H1 (cell line): ENCODE results near the gene TBCEL. TPM values are rescaled to one million over a fixed set of nuclear protein-coding genes. Genes with fewer than 3 reads are reported as not detected.

Source experiments
- CTCF ChIA-PET: fragments of 300-600 bp; sonication (Branson Sonifier 250); formaldehyde crosslinking; loops from one replicate; lab custom pipeline; 2021; ENCODE audit not compliant: partially characterized antibody; lab: Charles Lee
- POLR2A ChIA-PET: fragments of 300-600 bp; sonication (Branson Sonifier 250); formaldehyde crosslinking; loops from one replicate; lab custom pipeline; 2021; ENCODE audit warnings: inconsistent platforms; ENCODE audit not compliant: partially characterized antibody; lab: Charles Lee
- DNase-seq, 2 experiments: peaks; one replicate each; pipeline versions ENCODE4 v3.0.0 to v3.0.0-alpha.2; 2010 to 2022; ENCODE audit warnings: low spot score in 2 of 2, low read depth in 1 of 2, mixed read lengths in 1 of 2
- FAIRE-seq: peaks from 2 replicates; lab custom pipeline; 2011; peaks lifted over from hg19 to GRCh38; lab: Jason Lieb, UNC
- H2AFZ ChIP-seq: 2 replicates; pipeline ENCODE4 v1.8.1; 2012; ENCODE audit warnings: low read length, inconsistent platforms
- H2AK5ac ChIP-seq: 2 replicates; pipeline ENCODE4 v1.6.1; 2013; ENCODE audit warnings: low read depth, low read length
- H2BK120ac ChIP-seq: replicated peaks from 2 replicates; pipeline ENCODE3; 2013; ENCODE audit warnings: low read depth, low read length, inconsistent platforms
- H2BK12ac ChIP-seq: 2 replicates; pipeline ENCODE4 v1.6.1; 2013; ENCODE audit warnings: low read depth, low read length
- H2BK15ac ChIP-seq: 2 replicates; pipeline ENCODE4 v1.6.1; 2013; ENCODE audit warnings: low read length
- H2BK20ac ChIP-seq: 2 replicates; pipeline ENCODE4 v1.6.1; 2013; ENCODE audit warnings: low read length
- H2BK5ac ChIP-seq: 2 replicates; pipeline ENCODE4 v1.6.1; 2013; ENCODE audit warnings: low read depth, low read length
- H3K14ac ChIP-seq: 2 replicates; pipeline ENCODE4 v1.6.1; 2013; ENCODE audit warnings: inconsistent platforms; ENCODE audit not compliant: insufficient read length
- H3K18ac ChIP-seq: 2 replicates; pipeline ENCODE4 v1.6.1; 2013; ENCODE audit warnings: low read length; ENCODE audit errors: extremely low read depth
- H3K23ac ChIP-seq: 2 replicates; pipeline ENCODE4 v1.6.1; 2013; ENCODE audit warnings: inconsistent platforms; ENCODE audit not compliant: insufficient read length
- H3K23me2 ChIP-seq: 2 replicates; pipeline ENCODE4 v1.6.1; 2013; ENCODE audit warnings: low read depth, low read length
- H3K27ac ChIP-seq: 2 replicates; pipeline ENCODE4 v1.6.1; 2011; ENCODE audit warnings: low read depth, low read length, inconsistent platforms
- H3K27me3 ChIP-seq, 4 experiments: replicated peaks in 1 of 4; 1 replicate in 1 of 4; 2 replicates in 3 of 4; pipeline versions ENCODE4 v1.6.1 to v1.8.1; 2011 to 2013; ENCODE audit warnings: low read length in 3 of 4, mild to moderate bottlenecking in 3 of 4, inconsistent platforms in 2 of 4, mixed read lengths in 2 of 4, moderate library complexity in 1 of 4; ENCODE audit not compliant: control insufficient read depth in 3 of 4, insufficient read depth in 3 of 4; ENCODE audit errors: extremely low read depth in 1 of 4
- H3K36me3 ChIP-seq, 4 experiments: 2 replicates each; pipeline versions ENCODE4 v1.6.1 to v1.8.1; 2011 to 2013; ENCODE audit warnings: mild to moderate bottlenecking in 4 of 4, low read length in 3 of 4, moderate library complexity in 2 of 4, control low read depth in 1 of 4, inconsistent platforms in 1 of 4; ENCODE audit not compliant: insufficient read depth in 4 of 4, control insufficient read depth in 2 of 4
- H3K4ac ChIP-seq: replicated peaks from 2 replicates; pipeline ENCODE3; 2013; ENCODE audit warnings: low read length, low read depth, mixed read lengths, inconsistent platforms; ENCODE audit not compliant: insufficient read length
- H3K4me1 ChIP-seq, 4 experiments: replicated peaks in 1 of 4; 1 replicate in 1 of 4; 2 replicates in 3 of 4; pipeline versions ENCODE4 v1.6.1 to v1.8.1; 2011 to 2013; ENCODE audit warnings: low read length in 3 of 4, inconsistent platforms in 2 of 4, mixed read lengths in 1 of 4; ENCODE audit not compliant: insufficient read depth in 4 of 4, control insufficient read depth in 3 of 4
- H3K4me2 ChIP-seq, 2 experiments: 2 replicates each; pipeline versions ENCODE4 v1.6.1 to v1.8.1; 2011 to 2013; ENCODE audit warnings: low read depth in 2 of 2, low read length in 2 of 2, control low read depth in 1 of 2, inconsistent platforms in 1 of 2, mild to moderate bottlenecking in 1 of 2; ENCODE audit not compliant: insufficient read depth in 1 of 2
- H3K4me3 ChIP-seq, 4 experiments: fragments of 200-600, 300-600 bp in 1 of 4; sonication (generic), shearing (Covaris generic), sonication (Bioruptor Twin) in 1 of 4; 2 replicates each; pipeline versions ENCODE4 v1.5.1 to v1.8.1; 2011 to 2016; ENCODE audit warnings: low read length in 4 of 4, low read depth in 3 of 4, control low read depth in 2 of 4, inconsistent platforms in 2 of 4, mild to moderate bottlenecking in 2 of 4, mixed read lengths in 1 of 4, moderate library complexity in 1 of 4; ENCODE audit not compliant: insufficient read depth in 2 of 4; ENCODE audit errors: extremely low read depth in 1 of 4
- H3K56ac ChIP-seq: replicated peaks from 2 replicates; pipeline ENCODE3; 2013; ENCODE audit warnings: low read depth, mild to moderate bottlenecking, mixed read lengths, low read length, inconsistent platforms; ENCODE audit not compliant: insufficient read length
- H3K79me1 ChIP-seq: 2 replicates; pipeline ENCODE4 v1.6.1; 2013; ENCODE audit warnings: low read depth, low read length, control low read depth
- H3K79me2 ChIP-seq, 2 experiments: 2 replicates each; pipeline versions ENCODE4 v1.6.1 to v1.8.1; 2012 to 2013; ENCODE audit warnings: low read length in 2 of 2, mild to moderate bottlenecking in 2 of 2, inconsistent platforms in 1 of 2; ENCODE audit not compliant: insufficient read depth in 2 of 2, control insufficient read depth in 1 of 2
- H3K9ac ChIP-seq, 4 experiments: replicated peaks in 1 of 4; 1 replicate in 1 of 4; 2 replicates in 3 of 4; pipeline versions ENCODE4 v1.6.1 to v1.8.1; 2011 to 2013; ENCODE audit warnings: low read depth in 3 of 4, low read length in 3 of 4, control low read depth in 2 of 4, mild to moderate bottlenecking in 2 of 4, moderate library complexity in 2 of 4, inconsistent platforms in 1 of 4; ENCODE audit errors: extremely low read depth in 1 of 4
- H3K9me3 ChIP-seq, 2 experiments: 2 replicates each; pipeline versions ENCODE4 v1.6.1 to v1.8.1; 2012 to 2013; ENCODE audit warnings: mild to moderate bottlenecking in 2 of 2, moderate library complexity in 2 of 2, control low read depth in 1 of 2, inconsistent platforms in 1 of 2, low read depth in 1 of 2, low read length in 1 of 2, mixed read lengths in 1 of 2; ENCODE audit not compliant: insufficient read depth in 2 of 2
- H4K20me1 ChIP-seq, 2 experiments: replicated peaks in 1 of 2; 2 replicates each; pipeline versions ENCODE3 to v1.8.1; 2011 to 2013; ENCODE audit warnings: inconsistent platforms in 2 of 2, low read length in 2 of 2, mild to moderate bottlenecking in 1 of 2; ENCODE audit not compliant: insufficient read depth in 2 of 2, control insufficient read depth in 1 of 2
- H4K5ac ChIP-seq: 2 replicates; pipeline ENCODE4 v1.6.1; 2013; ENCODE audit warnings: low read length, low read depth, mixed read lengths, inconsistent platforms; ENCODE audit not compliant: insufficient read length
- H4K8ac ChIP-seq: 2 replicates; pipeline ENCODE4 v1.8.0; 2013; ENCODE audit warnings: mild to moderate bottlenecking, moderate library complexity, low read length, inconsistent platforms; ENCODE audit not compliant: insufficient read depth; ENCODE audit errors: extremely low read depth
- H4K91ac ChIP-seq: replicated peaks from 2 replicates; pipeline ENCODE3; 2013; ENCODE audit warnings: low read length, mixed read lengths, inconsistent platforms; ENCODE audit not compliant: insufficient read length
- CTCF ChIP-seq, 3 experiments: IDR thresholded peaks; 1 replicate in 2 of 3; 2 replicates in 1 of 3; pipeline versions ENCODE4 v1.5.1 to v1.6.1; 2011; ENCODE audit warnings: low read length in 3 of 3, mild to moderate bottlenecking in 3 of 3, inconsistent platforms in 2 of 3, low read depth in 1 of 3, moderate library complexity in 1 of 3; ENCODE audit not compliant: insufficient read depth in 1 of 3; ENCODE audit errors: control extremely low read depth in 1 of 3
- KDM5A ChIP-seq: fragments of 200-600 bp; IDR thresholded peaks from 2 replicates; pipeline ENCODE4 v1.7.1; 2012; ENCODE audit warnings: mild to moderate bottlenecking, low read length, inconsistent platforms, mixed read lengths
- NRF1 ChIP-seq: IDR thresholded peaks from 2 replicates; pipeline ENCODE4 v1.6.1; 2011; ENCODE audit warnings: mild to moderate bottlenecking, low read depth, low read length, improper control_type of control experiment
- RNF2 ChIP-seq: fragments of 200-900, 300-1000 bp; sonication (generic); IDR thresholded peaks from 2 replicates; pipeline ENCODE4 v1.7.1; 2016; ENCODE audit warnings: borderline replicate concordance, low read depth, mild to moderate bottlenecking, antibody characterized with exemption, low read length; ENCODE audit not compliant: poor library complexity, severe bottlenecking; ENCODE audit errors: missing control alignments
- SP4 ChIP-seq: IDR thresholded peaks from 2 replicates; pipeline ENCODE4 v1.6.1; 2012; ENCODE audit warnings: low read length, inconsistent platforms
- USF2 ChIP-seq: IDR thresholded peaks from 2 replicates; pipeline ENCODE4 v1.6.1; 2011; ENCODE audit warnings: low read length, improper control_type of control experiment
- YY1 ChIP-seq: IDR thresholded peaks from 2 replicates; pipeline ENCODE4 v1.6.1; 2011; ENCODE audit warnings: low read depth, mild to moderate bottlenecking, low read length
- WGBS, 2 experiments: shearing (Covaris generic) in 1 of 2; methylation state at CpG; one replicate each; pipeline versions ENCODE4 v1.1.6 to v1.1.7; 2013 to 2015; ENCODE audit warnings: low lambda C conversion rate in 2 of 2, mixed read lengths in 2 of 2, inconsistent platforms in 1 of 2, low coverage in 1 of 2, missing lambda C conversion rate in 1 of 2; ENCODE audit not compliant: insufficient replicate concordance in 2 of 2, insufficient coverage in 1 of 2, insufficient read length in 1 of 2; ENCODE audit errors: extremely low coverage in 1 of 2, missing lambda C conversion rate in 1 of 2; 5-methylcytosine and 5-hydroxymethylcytosine counted together
- polyA plus RNA-seq, 7 experiments: library from polyadenylated mRNA; depleted of rRNA in 3 of 7; stranded (reverse) in 5 of 7; unstranded in 2 of 7; fragments of >200 nt in 5 of 7; fragments of 200-250 nt in 2 of 7; gene quantifications; 1 replicate in 5 of 7; 2 replicates in 1 of 7; 4 replicates in 1 of 7; pipeline versions ENCODE4 v1.2.1 to v1.2.3, GENCODE V29; 2011 to 2013; ENCODE audit warnings: missing spikeins in 2 of 7, mixed read lengths in 2 of 7
- total RNA-seq: library from RNA; stranded (reverse); fragmentation: NEBNext Ultra II Directional; extraction: Animal tissue kit (Norgen Biotek cat#: 25700); gene quantifications from 2 replicates; pipeline ENCODE4 v1.2.1, GENCODE V29; 2021
- TF ChIP-seq, protein P1 (sequence below): IDR thresholded peaks from 2 replicates; pipeline ENCODE4 v1.6.1; 2012; ENCODE audit warnings: inconsistent platforms
- TF ChIP-seq, protein P2 (sequence below): IDR thresholded peaks from 2 replicates; pipeline ENCODE4 v1.6.1; 2012; ENCODE audit warnings: inconsistent platforms

Gene TBCEL
- total and polyA plus RNA-seq, 2 of the 8 experiments (the other 6 are each of a cell fraction or from before 2014, with no cell fraction given) = 3.9 to 16.0 TPM

DNA sequence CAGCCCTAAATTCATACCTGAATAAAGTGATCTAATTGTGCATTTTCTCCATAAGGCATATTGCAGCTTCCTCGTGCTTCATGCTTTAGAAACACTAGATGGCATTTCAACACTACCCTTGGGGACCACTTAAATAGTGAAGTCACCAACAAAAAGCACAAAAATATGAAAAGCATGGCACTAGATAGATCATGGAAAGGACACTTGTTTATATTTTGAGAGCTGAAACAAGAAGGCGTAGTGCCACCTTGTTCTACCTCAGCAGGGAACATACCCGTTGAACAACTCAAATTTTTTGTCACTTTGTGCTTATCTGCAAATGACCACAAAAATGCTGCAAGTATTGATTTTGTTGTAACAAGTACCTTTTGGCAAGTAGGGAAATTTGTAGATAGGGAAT is 8.6 kb downstream of the TBCEL start:
- Histone ChIP-seq H4K8ac (no peak overlapping the region), H3K79me1 (no peaks in the 10 kb centered on the region), H3K18ac (no peak overlapping the region), H3K4me2 (no peak overlapping the region), H4K5ac (no peak overlapping the region), H3K27me3 (no peaks in the 10 kb centered on the region), H4K91ac (no peak overlapping the region), H2BK15ac (no peak overlapping the region), H2BK5ac (no peak overlapping the region), H3K4me1 (no peaks in the 10 kb centered on the region; a peak in 2 of 7 replicates), H3K23ac (no peak overlapping the region), H3K4ac (no peak overlapping the region), H2AK5ac (no peak overlapping the region), H3K36me3 (no peaks in the 10 kb centered on the region; a peak in 1 of 8 replicates), H3K23me2 (no peaks in the 10 kb centered on the region), H2AFZ (no peak overlapping the region), H4K20me1 (peaks cover under 1 to 3% of the 10 kb centered on the region in 2 experiments), H2BK120ac (no peak overlapping the region), H3K56ac (no peak overlapping the region), H3K9ac (no peak overlapping the region), H3K14ac (no peak overlapping the region), H3K9me3 (no peaks in the 10 kb centered on the region), H2BK12ac (no peak overlapping the region), H3K27ac (no peak overlapping the region), H3K79me2 (peaks cover 0 to 85% of the 10 kb centered on the region in 2 experiments; a peak in 2 of 4 replicates), H3K4me3 (no peak overlapping the region), H2BK20ac (no peak overlapping the region)
- DNase-seq (no peak), FAIRE-seq (peak; percentile 13)
- ChIA-PET CTCF (no interaction called here), POLR2A (no interaction called here)
- 79% methylated on average over 3 of the region's 3 CpGs; no CpG with 5 or more reads in 1 of the 2 experiments for WGBS, 2 experiments
- TF ChIP-seq NRF1 = no peak
- TF ChIP-seq KDM5A = no peak
- TF ChIP-seq USF2 = no peak
- TF ChIP-seq, protein P1, sequence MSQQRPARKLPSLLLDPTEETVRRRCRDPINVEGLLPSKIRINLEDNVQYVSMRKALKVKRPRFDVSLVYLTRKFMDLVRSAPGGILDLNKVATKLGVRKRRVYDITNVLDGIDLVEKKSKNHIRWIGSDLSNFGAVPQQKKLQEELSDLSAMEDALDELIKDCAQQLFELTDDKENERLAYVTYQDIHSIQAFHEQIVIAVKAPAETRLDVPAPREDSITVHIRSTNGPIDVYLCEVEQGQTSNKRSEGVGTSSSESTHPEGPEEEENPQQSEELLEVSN = no peak
- no peak for TF ChIP-seq RNF2
- TF ChIP-seq YY1 = no peak
- TF ChIP-seq, protein P2, sequence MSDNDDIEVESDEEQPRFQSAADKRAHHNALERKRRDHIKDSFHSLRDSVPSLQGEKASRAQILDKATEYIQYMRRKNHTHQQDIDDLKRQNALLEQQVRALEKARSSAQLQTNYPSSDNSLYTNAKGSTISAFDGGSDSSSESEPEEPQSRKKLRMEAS = no peak
- no peak for TF ChIP-seq SP4
- peak in 1 of 3 experiments; percentile 17; a peak in 1 of 4 replicates for TF ChIP-seq CTCF (IDR thresholded peaks at IDR 0.05; ENCODE audit: control extremely low read depth in 1 of 3, insufficient read depth in 1 of 3, low read depth in 1 of 3, low read length in 3 of 3)
